ENCODE data around the gene AMFR. TPM values are rescaled to one million over a fixed set of nuclear protein-coding genes. Genes with fewer than 3 reads are reported as not detected.

AMFR gene
- total and polyA plus RNA-seq, 2 of the 13 experiments (the other 11 are each of a cell fraction or from before 2014, with no cell fraction given): 52.9 to 108 TPM

DNA sequence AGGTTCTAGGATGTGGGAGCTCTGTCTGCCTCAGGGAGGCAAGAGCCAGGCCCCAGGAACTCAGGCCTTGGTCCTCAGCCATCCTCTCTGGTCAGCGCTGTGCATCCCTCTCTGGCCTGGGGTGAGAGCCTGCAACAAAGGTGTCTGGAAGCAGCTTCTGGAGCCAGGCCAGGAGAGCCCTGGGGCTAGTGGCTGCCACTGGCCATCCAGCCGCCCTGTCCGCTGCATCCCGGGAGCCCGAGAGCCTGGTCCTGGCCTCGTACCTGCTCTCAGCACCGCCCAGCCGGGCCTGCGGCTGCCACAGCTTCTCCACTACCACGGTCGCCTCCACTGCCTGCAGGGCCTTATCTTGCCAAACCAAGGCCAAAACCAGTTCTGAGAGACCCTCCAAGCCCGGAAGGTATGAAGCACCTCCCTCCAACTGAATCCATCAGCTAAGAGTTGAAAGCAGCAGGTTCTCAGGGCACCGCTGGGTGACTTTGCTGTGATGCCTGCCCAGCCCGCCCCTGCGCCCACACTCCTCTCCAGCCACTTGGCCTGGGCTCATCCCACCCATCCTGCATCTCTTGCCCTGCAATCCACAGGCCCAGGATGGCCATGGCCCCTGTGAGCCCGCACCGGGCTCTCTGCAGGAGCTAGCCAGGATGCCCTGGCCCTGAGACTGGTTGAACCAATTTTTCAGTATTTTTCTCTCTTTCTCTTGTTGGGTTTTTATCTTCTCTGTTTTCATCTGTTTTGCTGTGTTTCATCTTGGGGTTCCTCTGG is 85.7 kb downstream of the AMFR start (continued):
- no peak for TF ChIP-seq NFIB (CRISPR knock-in tag; IDR thresholded peaks at IDR 0.05; ENCODE audit: borderline replicate concordance)
- no peak for TF ChIP-seq PHF8 (CRISPR knock-in tag; IDR thresholded peaks at IDR 0.05)

DNA sequence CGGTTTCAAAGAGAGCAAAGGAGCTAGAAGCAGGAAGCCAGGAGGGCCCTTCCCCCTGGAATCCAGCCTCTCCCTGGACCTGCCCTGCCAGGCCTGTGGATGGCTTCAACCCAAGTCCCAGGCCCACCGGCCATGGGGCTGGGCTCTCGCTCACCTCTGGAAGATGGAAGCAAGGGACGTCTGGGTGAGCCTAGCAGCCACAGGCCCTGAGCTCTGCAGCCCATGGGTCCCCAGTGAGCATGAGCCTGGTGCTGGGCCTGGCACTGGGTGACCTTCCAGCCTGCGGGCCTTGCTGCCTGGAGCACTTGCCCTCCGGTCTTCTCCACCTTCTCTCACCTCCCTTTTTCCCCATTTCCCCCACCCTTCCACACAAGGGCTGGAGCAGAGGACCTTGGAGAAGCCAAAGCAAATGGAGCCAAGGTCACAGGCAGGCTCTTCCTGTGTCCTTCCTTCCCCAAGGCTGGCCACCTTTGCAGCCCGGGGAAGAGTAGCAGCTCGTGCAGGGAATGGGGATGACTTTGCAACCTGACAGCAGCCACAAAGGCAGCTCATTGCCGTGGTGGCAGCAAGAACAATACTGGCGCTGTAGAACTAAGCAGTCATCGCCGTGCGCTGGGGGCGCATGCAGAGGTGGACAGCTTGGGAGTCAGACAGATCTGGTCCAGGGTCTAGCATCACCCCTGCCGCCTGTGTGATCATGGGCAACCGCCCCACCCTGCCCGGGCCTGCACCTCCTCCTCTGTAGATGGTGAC is 86.6 kb downstream of the AMFR start:
- intact Hi-C loops (cut with micrococcal nuclease; ENCODE audit: unreplicated experiment) (no loop called here), in situ Hi-C loops (cut with HindIII; ENCODE audit: extremely low pct_ligation_motif_present, low pct_unique_long_range_greater_than_20kb) (no loop called here)
- WGBS (ENCODE audit: low lambda C conversion rate): 35% methylated on average over 9 of the region's 17 CpGs
- Histone ChIP-seq H3K4me2 (ENCODE audit: low read depth, low read length) (no peak overlapping the region), H2AFZ (ENCODE audit: low read length) (no peak overlapping the region), H3K9me3 (ENCODE audit: low read length) (no peaks in the 10 kb centered on the region), H3K9ac (ENCODE audit: insufficient read depth, low read depth, low read length) (no peak overlapping the region), H4K20me1 (ENCODE audit: insufficient read depth, low read length) (no peaks in the 10 kb centered on the region), H3K27ac (ENCODE audit: extremely low read length, insufficient read depth, low read length) (no peak overlapping the region), H3K4me1 (ENCODE audit: insufficient read depth, low read length) (no peaks in the 10 kb centered on the region), H3K36me3 (replicated peaks in 1 of 2; ENCODE audit: control insufficient read depth in 1 of 2, insufficient read depth in 2 of 2, low read length in 2 of 2) (no peaks in the 10 kb centered on the region), H3K79me2 (ENCODE audit: insufficient read depth, low read length) (no peaks in the 10 kb centered on the region), H3K4me3 (replicated peaks in 1 of 3; ENCODE audit: insufficient read depth in 1 of 3, low read depth in 2 of 3, low read length in 3 of 3) (no peak overlapping the region), H3K27me3 (ENCODE audit: control insufficient read depth in 1 of 2, insufficient read depth in 2 of 2, low read length in 2 of 2) (peaks cover 10 to 78% of the 10 kb centered on the region in 2 experiments; a peak in 4 of 5 replicates)
- POLR2A ChIA-PET: no interaction called here
- no TSS peak for BruUV-seq (replicated peaks)
- ATAC-seq (no peak), FAIRE-seq (no peak), DNase-seq (ENCODE audit: low spot score) (no peak)
- CTCF ChIA-PET (ENCODE audit: low intra/inter-chr PET ratio, low total read pairs): no interaction called here
- TF ChIP-seq U2AF1 (optimal IDR thresholded peaks at IDR 0.05; ENCODE audit: low read depth, low read length): no peak
- TF ChIP-seq ZFP90 (CRISPR knock-in tag; IDR thresholded peaks at IDR 0.05; ENCODE audit: borderline replicate concordance): no peak
- TF ChIP-seq ZNF138 (CRISPR knock-in tag; IDR thresholded peaks at IDR 0.05; ENCODE audit: low read depth): no peak
- TF ChIP-seq KAT8 (CRISPR knock-in tag; IDR thresholded peaks at IDR 0.05): no peak
- no peak for TF ChIP-seq SRSF9 (IDR thresholded peaks at IDR 0.05; ENCODE audit: borderline replicate concordance, insufficient read depth, low read depth, low read length, poor library complexity, severe bottlenecking)
- no peak for TF ChIP-seq ZNF33B (CRISPR knock-in tag; IDR thresholded peaks at IDR 0.05)
- TF ChIP-seq ZNF331 (CRISPR knock-in tag; IDR thresholded peaks at IDR 0.05): no peak
- TF ChIP-seq, protein P1, sequence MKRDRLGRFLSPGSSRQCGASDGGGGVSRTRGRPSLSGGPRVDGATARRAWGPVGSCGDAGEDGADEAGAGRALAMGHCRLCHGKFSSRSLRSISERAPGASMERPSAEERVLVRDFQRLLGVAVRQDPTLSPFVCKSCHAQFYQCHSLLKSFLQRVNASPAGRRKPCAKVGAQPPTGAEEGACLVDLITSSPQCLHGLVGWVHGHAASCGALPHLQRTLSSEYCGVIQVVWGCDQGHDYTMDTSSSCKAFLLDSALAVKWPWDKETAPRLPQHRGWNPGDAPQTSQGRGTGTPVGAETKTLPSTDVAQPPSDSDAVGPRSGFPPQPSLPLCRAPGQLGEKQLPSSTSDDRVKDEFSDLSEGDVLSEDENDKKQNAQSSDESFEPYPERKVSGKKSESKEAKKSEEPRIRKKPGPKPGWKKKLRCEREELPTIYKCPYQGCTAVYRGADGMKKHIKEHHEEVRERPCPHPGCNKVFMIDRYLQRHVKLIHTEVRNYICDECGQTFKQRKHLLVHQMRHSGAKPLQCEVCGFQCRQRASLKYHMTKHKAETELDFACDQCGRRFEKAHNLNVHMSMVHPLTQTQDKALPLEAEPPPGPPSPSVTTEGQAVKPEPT (CRISPR knock-in tag; IDR thresholded peaks at IDR 0.05; ENCODE audit: low read depth): no peak
- no peak for TF ChIP-seq ZZZ3 (CRISPR knock-in tag; IDR thresholded peaks at IDR 0.05; ENCODE audit: borderline replicate concordance)
- TF ChIP-seq KAT2B (IDR thresholded peaks at IDR 0.05; ENCODE audit: borderline replicate concordance, low read depth, low read length): no peak
- no peak for TF ChIP-seq KMT2A (CRISPR knock-in tag; IDR thresholded peaks at IDR 0.05)
- no peak for TF ChIP-seq FOXO1 (CRISPR knock-in tag; IDR thresholded peaks at IDR 0.05)
- TF ChIP-seq EP300 (IDR thresholded peaks at IDR 0.05; ENCODE audit: low read depth in 2 of 2, low read length in 2 of 2): no peak
- no peak for TF ChIP-seq EP300 (CRISPR knock-in tag; IDR thresholded peaks at IDR 0.05; ENCODE audit: borderline replicate concordance)
- TF ChIP-seq, protein P2, sequence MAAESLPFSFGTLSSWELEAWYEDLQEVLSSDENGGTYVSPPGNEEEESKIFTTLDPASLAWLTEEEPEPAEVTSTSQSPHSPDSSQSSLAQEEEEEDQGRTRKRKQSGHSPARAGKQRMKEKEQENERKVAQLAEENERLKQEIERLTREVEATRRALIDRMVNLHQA (CRISPR knock-in tag; IDR thresholded peaks at IDR 0.05): no peak
- no peak for TF ChIP-seq SNAI1 (CRISPR knock-in tag; IDR thresholded peaks at IDR 0.05; ENCODE audit: borderline replicate concordance)
- no peak for TF ChIP-seq SIX4 (CRISPR knock-in tag; IDR thresholded peaks at IDR 0.05)
- no peak for TF ChIP-seq MAFG (CRISPR knock-in tag; IDR thresholded peaks at IDR 0.05)
